Brain microvascular endothelial cell (primary cell): ENCODE results near the gene SETD4.

Source experiments
- DNase-seq: peaks from one replicate; pipeline ENCODE4 v3.0.0-alpha.2; 2020
- H3K27ac ChIP-seq: fragments of 250-450 bp; sonication (Bioruptor Pico); 2 replicates; pipeline ENCODE4 v1.5.1; 2020; ENCODE audit warnings: mild to moderate bottlenecking, moderate library complexity
- H3K27me3 ChIP-seq: fragments of 250-450 bp; sonication (Bioruptor Pico); replicated peaks from 2 replicates; pipeline ENCODE4 v1.5.1; 2020; ENCODE audit warnings: mild to moderate bottlenecking
- H3K36me3 ChIP-seq: fragments of 250-450 bp; sonication (Bioruptor Pico); replicated peaks from 2 replicates; pipeline ENCODE4 v1.5.1; 2020; ENCODE audit warnings: mild to moderate bottlenecking
- H3K4me3 ChIP-seq: 2 replicates; pipeline ENCODE4 v1.5.1; 2011; ENCODE audit warnings: low read depth, mild to moderate bottlenecking, control low read depth, low read length, moderate library complexity
- CTCF ChIP-seq: IDR thresholded peaks from 2 replicates; pipeline ENCODE4 v1.5.1; 2011; ENCODE audit warnings: low read depth, mild to moderate bottlenecking, moderate library complexity, low read length, control low read depth, inconsistent platforms; ENCODE audit errors: missing control alignments
- in situ Hi-C: cut with HindIII; loops from 2 replicates; pipeline ENCODE4 v1.10.0; 2017; ENCODE audit warnings: low sequenced_read_pairs, low pct_ligation_motif_present

The SETD4 gene

GRCh38 chr21:35984654-35985361 lies 75.5 kb downstream of the SETD4 start:
- Histone ChIP-seq H3K27ac (no peak overlapping the region), H3K27me3 (no peaks in the 10 kb centered on the region), H3K4me3 (no peak overlapping the region), H3K36me3 (no peaks in the 10 kb centered on the region)
- in situ Hi-C loops = no loop called here
- no peak for DNase-seq
- TF ChIP-seq CTCF = no peak
